SK-N-MC (cell line): ENCODE measurements around the gene LGALS3BP.
A peak's percentile ranks its signal among the peaks of the same experiment; 100 is the strongest.

ENCODE experiments used
- DNase-seq: peaks from one replicate; pipeline ENCODE4 v3.0.0-alpha.2; 2011; ENCODE audit warnings: low read depth, low spot score
- H3K27ac ChIP-seq: fragments of 200-600 bp; sonication (generic); 2 replicates; pipeline ENCODE4 v1.5.1; 2016; ENCODE audit warnings: mixed run types
- H3K36me3 ChIP-seq: fragments of 200-600 bp; sonication (generic); 2 replicates; pipeline ENCODE4 v1.6.1; 2017; ENCODE audit warnings: antibody characterized with exemption, low read length, mixed read lengths; ENCODE audit not compliant: insufficient read depth
- H3K4me3 ChIP-seq: fragments of 200-600 bp; sonication (generic); 2 replicates; pipeline ENCODE4 v1.5.1; 2016
- H3K9ac ChIP-seq: fragments of 200-600 bp; sonication (generic); 2 replicates; pipeline ENCODE4 v1.8.0; 2017; ENCODE audit warnings: mixed run types, mixed read lengths; ENCODE audit not compliant: insufficient read length
- H3K9me3 ChIP-seq: fragments of 200-600 bp; sonication (generic); 2 replicates; pipeline ENCODE4 v1.6.1; 2017; ENCODE audit warnings: low read depth, mild to moderate bottlenecking, antibody characterized with exemption, low read length, moderate library complexity, mixed read lengths
- EZH2 ChIP-seq: fragments of 200-600 bp; sonication (generic); IDR thresholded peaks from one replicate; pipeline ENCODE4 v1.6.1; 2017; ENCODE audit warnings: antibody characterized with exemption
- FOXP2 ChIP-seq: optimal IDR thresholded peaks from 2 replicates; pipeline ENCODE3; 2011; ENCODE audit warnings: mild to moderate bottlenecking, moderate library complexity; ENCODE audit not compliant: insufficient read depth; ENCODE audit errors: extremely low read length, control extremely low read depth
- POLR2AphosphoS5 ChIP-seq: IDR thresholded peaks from 2 replicates; pipeline ENCODE4 v1.6.1; 2012; ENCODE audit warnings: mild to moderate bottlenecking, low read depth, low read length, borderline replicate concordance

The LGALS3BP gene

GRCh38 chr17:78935419-78936323 lies 44.1 kb downstream of the LGALS3BP start:
- no peak overlapping the region for H3K4me3 ChIP-seq
- H3K36me3 ChIP-seq = no peaks in the 10 kb centered on the region
- peak; percentile 12 for DNase-seq
- H3K9ac ChIP-seq = no peak overlapping the region
- no peak for TF ChIP-seq EZH2
- TF ChIP-seq FOXP2 = peak; percentile 19
- no peak overlapping the region for H3K27ac ChIP-seq
- H3K9me3 ChIP-seq = no peaks in the 10 kb centered on the region

- no peak for DNase-seq
- H3K4me3 ChIP-seq = no peak overlapping the region
Measured at GRCh38 chr17:78934681-78935418, 44.9 kb downstream of the LGALS3BP start.

GRCh38 chr17:78933959-78934568 lies 45.7 kb downstream of the LGALS3BP start:
- TF ChIP-seq FOXP2 = no peak
- TF ChIP-seq EZH2 = no peak
- no peak for TF ChIP-seq POLR2AphosphoS5
- H3K27ac ChIP-seq = no peak overlapping the region
- H3K4me3 ChIP-seq = no peak overlapping the region
- no peak for DNase-seq
- H3K9me3 ChIP-seq = no peaks in the 10 kb centered on the region
- H3K36me3 ChIP-seq = no peaks in the 10 kb centered on the region
- no peak overlapping the region for H3K9ac ChIP-seq

More at GRCh38 chr17:78934681-78935418, 44.9 kb downstream of the LGALS3BP start:
- Histone ChIP-seq H3K27ac (no peak overlapping the region), H3K9ac (no peak overlapping the region), H3K36me3 (no peaks in the 10 kb centered on the region), H3K9me3 (no peaks in the 10 kb centered on the region)
- no peak for TF ChIP-seq POLR2AphosphoS5

GRCh38 chr17:78933025-78933958 lies 46.4 kb downstream of the LGALS3BP start:
- no peak for DNase-seq
- Histone ChIP-seq H3K9me3 (no peaks in the 10 kb centered on the region), H3K27ac (no peak overlapping the region), H3K36me3 (no peaks in the 10 kb centered on the region), H3K9ac (no peak overlapping the region), H3K4me3 (no peak overlapping the region)
- TF ChIP-seq POLR2AphosphoS5 = no peak
- no peak for TF ChIP-seq EZH2
- no peak for TF ChIP-seq FOXP2

GRCh38 chr17:78929908-78930775 lies 49.6 kb downstream of the LGALS3BP start:
- H3K9ac ChIP-seq = no peak overlapping the region

GRCh38 chr17:78925662-78926555 lies 53.8 kb downstream of the LGALS3BP start:
- TF ChIP-seq FOXP2 (no peak), EZH2 (no peak), POLR2AphosphoS5 (no peak)
- peak overlapping the region; percentile 79 for H3K27ac ChIP-seq
- H3K4me3 ChIP-seq = peak overlapping the region; percentile 87
- H3K36me3 ChIP-seq = no peaks in the 10 kb centered on the region
- no peaks in the 10 kb centered on the region for H3K9me3 ChIP-seq
- peak overlapping the region; percentile 81 for H3K9ac ChIP-seq
- DNase-seq = no peak

More at GRCh38 chr17:78929908-78930775, 49.6 kb downstream of the LGALS3BP start:
- TF ChIP-seq EZH2 (no peak), POLR2AphosphoS5 (no peak), FOXP2 (no peak)
- Histone ChIP-seq H3K4me3 (no peak overlapping the region), H3K9me3 (no peaks in the 10 kb centered on the region), H3K36me3 (no peaks in the 10 kb centered on the region), H3K27ac (no peak overlapping the region)
- DNase-seq = no peak

- Histone ChIP-seq H3K9me3 (no peaks in the 10 kb centered on the region), H3K4me3 (peak within 1 kb of the TSS; percentile 87), H3K9ac (peak within 1 kb of the TSS; percentile 81), H3K27ac (peak within 1 kb of the TSS; percentile 79), H3K36me3 (no peaks in the 10 kb centered on the region)
- DNase-seq = peak; percentile 16
- TF ChIP-seq POLR2AphosphoS5 (peak; percentile 71), EZH2 (no peak)
Measured at GRCh38 chr17:78925234-78925633, 54.5 kb downstream of the LGALS3BP start, which contains the start of gene TIMP2. Gene TIMP2 (minus strand): TSS chr17:78925387. CDS start chr17:78925088, 299 bp downstream.
